Pancreas (tissue), 10 donors: ENCODE measurements around the gene UQCRHL. TPM values are rescaled to one million over a fixed set of nuclear protein-coding genes. Genes with fewer than 3 reads are reported as not detected.
"Not testable (repeated sequence)": the region's sequence is repeated elsewhere in the genome, so short reads cannot be mapped to it uniquely, and the experiment has no call there.

Experiments
- ATAC-seq, 4 donors: fragments of 200-7000 bp; cut with Tn5 transposase; one replicate each; pipeline versions ENCODE4 v1.8.0 to v1.9.1; 2020; ENCODE audit warnings: mild to moderate bottlenecking in 4 of 4, moderate library complexity in 4 of 4
- DNase-seq, 6 donors: peaks; one replicate each; pipeline ENCODE4 v3.0.0-alpha.2; 2020
- FAIRE-seq: peaks from 2 replicates; lab custom pipeline; 2012; peaks lifted over from hg19 to GRCh38; lab: Jason Lieb, UNC
- H3K27ac ChIP-seq, 4 donors: fragments of 200-600 bp; sonication (generic); 1 replicate in 3 of 4; 2 replicates in 1 of 4; pipeline versions ENCODE4 v1.5.0 to v1.8.0; 2020
- H3K27me3 ChIP-seq, 4 donors: fragments of 200-600 bp; one replicate each; pipeline ENCODE4 v1.8.0; 2021
- H3K36me3 ChIP-seq, 3 donors: fragments of 200-600 bp; sonication (generic) in 1 of 3; one replicate each; pipeline versions ENCODE4 v1.5.0 to v1.8.0; 2020 to 2021
- H3K4me1 ChIP-seq, 3 donors: fragments of 200-600 bp; one replicate each; pipeline ENCODE4 v1.8.0; 2021
- H3K4me3 ChIP-seq, 4 donors: fragments of 200-600 bp; sonication (generic) in 2 of 4; one replicate each; pipeline versions ENCODE4 v1.5.0 to v1.8.0; 2020 to 2021
- H3K9me3 ChIP-seq, 4 donors: fragments of 200-600 bp; one replicate each; pipeline ENCODE4 v1.8.0; 2021
- CTCF ChIP-seq, 4 donors: fragments of 200-600 bp; sonication (generic) in 3 of 4; IDR thresholded peaks; one replicate each; pipeline versions ENCODE4 v1.5.0 to v1.8.0; 2021; ENCODE audit warnings: antibody characterized with exemption in 4 of 4
- whole genome bisulfite sequencing, 2 donors: extraction: QIAGEN DNeasy Blood & Tissue Kit; methylation state at CpG; one replicate each; pipeline ENCODE4 v1.1.7; 2013; 5-methylcytosine and 5-hydroxymethylcytosine counted together
- intact Hi-C, 3 donors: fragments of 100-400 bp; cut with DNase I; formaldehyde crosslinking; loops; one replicate each; pipeline versions ENCODE4 v1.11.1 to v1.14.2; 2022
- polyA plus RNA-seq, 2 donors: library from polyadenylated mRNA; stranded (reverse); fragments of 200-250 nt; gene quantifications; one replicate each; pipeline ENCODE4 v1.2.3, GENCODE V29; 2013
- total RNA-seq, 6 donors: library from RNA; stranded (reverse); fragmentation: NEBNext Ultra II Directional in 4 of 6; extraction: Animal tissue kit (Norgen Biotek cat#: 25700) in 4 of 6; gene quantifications; one replicate each; pipeline versions ENCODE4 v1.2.1 to v1.2.4, GENCODE V29; 2021 to 2023
- donor health status: healthy with polysubstance abuse.
- donor health status: DM: no; HTN: no; CAD: no; lungs with moderate emphysema.
- donor health status: DM: no; HTN: no; CAD: no.
- donor health status: control.
- donor health status: control.
- donor health status: Bipolar disorder and iron deficiency.
- donor health status: DM: yes; HTN: yes; CAD: no.
- donor health status: DM: no; HTN: no; CAD: no.
- donor health status: DM: no; HTN: no; CAD: no.
- donor health status: DM: yes; HTN: yes; CAD: no.

The UQCRHL gene
- total and polyA plus RNA-seq, 8 donors = 0.35 to 1.5 (median 0.67) TPM

DNA sequence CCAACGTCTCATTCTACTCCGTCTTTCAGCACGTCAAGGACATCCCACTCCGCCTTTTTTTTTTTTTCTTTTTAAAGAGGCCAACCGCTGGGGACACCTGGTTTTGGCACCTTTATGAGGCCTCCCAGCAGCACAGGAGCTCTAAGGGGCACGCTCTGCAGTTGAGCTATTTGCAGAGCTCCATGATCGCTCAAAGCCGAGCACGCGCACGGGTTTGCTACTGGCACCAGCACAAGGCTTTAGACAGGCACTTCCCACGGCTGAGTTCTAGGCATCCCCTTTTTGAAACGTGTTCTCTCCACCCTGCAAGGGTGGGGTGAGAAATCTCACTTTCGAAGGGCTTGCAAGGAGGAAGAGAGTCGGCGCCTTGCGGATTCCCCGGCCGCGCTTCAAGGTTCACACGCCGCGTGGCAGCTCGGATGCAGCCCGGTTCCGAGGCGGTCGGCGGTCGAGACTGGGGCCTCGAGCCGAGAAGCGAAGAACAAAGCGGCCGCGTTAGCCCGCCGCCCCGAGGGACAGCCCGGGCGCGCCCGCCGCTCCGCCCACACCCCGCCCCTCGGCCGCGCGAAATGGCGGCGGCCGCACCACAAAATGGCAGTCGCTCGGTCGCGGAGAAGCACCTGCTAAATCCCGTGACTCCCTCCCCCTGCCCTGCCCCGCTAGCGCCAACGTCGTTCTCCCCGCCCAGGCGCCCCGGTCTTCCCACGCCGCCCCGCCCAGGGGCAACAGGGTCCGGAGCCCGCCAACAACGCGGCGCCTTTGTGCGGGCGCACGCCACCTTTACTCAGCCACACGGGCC, 27.2 kb upstream of the UQCRHL start:
- TF ChIP-seq CTCF (IDR thresholded peaks at IDR 0.05) = no peak
- Histone ChIP-seq H3K27ac (peak overlapping the region; percentile 97 to 100 (median 98)), H3K27me3 (no peaks in the 10 kb centered on the region), H3K9me3 (no peaks in the 10 kb centered on the region), H3K4me3 (peak overlapping the region; percentile 49 to 78 (median 66)), H3K4me1 (peaks cover 0 to 6% (median 5%) of the 10 kb centered on the region in 3 donors), H3K36me3 (no peaks in the 10 kb centered on the region)
- DNase-seq (peak; percentile 84 to 93 (median 88)), FAIRE-seq (no peak), ATAC-seq (peak; percentile 73 to 82 (median 80))
- intact Hi-C loops = no loop called here
- 0 to 1% methylated on average over 52 to 77 of the region's 77 CpGs for WGBS, 2 donors

- no peaks in the 10 kb centered on the region for H3K27me3 ChIP-seq
- DNase-seq = no peak
- intact Hi-C loops = no loop called here
- peaks cover 0 to 6% (median 5%) of the 10 kb centered on the region in 3 donors for H3K4me1 ChIP-seq
- H3K9me3 ChIP-seq = no peaks in the 10 kb centered on the region
- ATAC-seq = no peak
- peak overlapping the region; percentile 97 to 100 (median 98) for H3K27ac ChIP-seq
- no peaks in the 10 kb centered on the region for H3K36me3 ChIP-seq
- peak overlapping the region in 3 of 4 donors; percentile 62 to 78 (median 69) for H3K4me3 ChIP-seq
- FAIRE-seq = peak; percentile 79
- TF ChIP-seq CTCF (IDR thresholded peaks at IDR 0.05) = no peak
- 0 to 1% methylated on average over 10 of the region's 10 CpGs for WGBS, 2 donors
Measured at GRCh38 chr1:15833842-15834405, 26.5 kb upstream of the UQCRHL start.

DNA sequence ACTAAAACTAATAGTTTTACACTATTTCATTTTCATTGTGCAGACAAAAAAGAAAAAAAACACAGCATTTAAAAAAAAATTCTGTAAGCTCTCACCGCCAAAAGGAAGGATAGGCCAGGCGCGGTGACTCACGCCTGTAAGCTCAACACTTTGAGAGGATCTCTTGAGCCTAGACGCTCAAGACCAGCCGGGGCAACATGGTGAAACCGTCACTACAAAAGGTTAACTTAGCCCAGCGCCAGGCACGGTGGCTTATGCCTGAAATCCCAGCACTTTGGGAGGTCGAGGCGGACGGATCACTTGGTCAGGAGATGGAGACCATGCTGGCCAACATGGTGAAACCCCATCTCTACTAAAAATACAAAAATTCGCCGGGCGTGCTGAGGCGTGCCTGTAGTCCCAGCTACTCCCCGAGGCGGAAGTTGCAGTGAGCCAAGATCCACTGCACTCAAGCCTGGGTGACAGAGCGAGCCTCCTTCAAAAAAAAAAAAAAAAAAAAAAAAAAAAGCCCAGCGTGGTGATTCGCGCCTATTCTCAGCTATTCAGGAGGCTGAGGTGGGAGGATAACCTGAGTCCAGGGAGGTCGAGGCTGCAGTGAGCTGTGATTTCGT, 25.7 kb upstream of the UQCRHL start:
- no peaks in the 10 kb centered on the region for H3K36me3 ChIP-seq
- peak overlapping the region in 3 of 4 donors; percentile 62 to 78 (median 69) for H3K4me3 ChIP-seq
- H3K4me1 ChIP-seq = peaks cover 0 to 6% (median 5%) of the 10 kb centered on the region in 3 donors
- ATAC-seq (no peak), FAIRE-seq (no peak), DNase-seq (peak in 4 of 6 donors; percentile 19 to 44 (median 40))
- H3K9me3 ChIP-seq = no peaks in the 10 kb centered on the region
- H3K27me3 ChIP-seq = no peaks in the 10 kb centered on the region
- TF ChIP-seq CTCF (IDR thresholded peaks at IDR 0.05) = no peak
- peak overlapping the region in 1 of 4 donors; percentile 100 for H3K27ac ChIP-seq
- intact Hi-C loops = no loop called here
- 63 to 78% methylated on average over 24 of the region's 24 CpGs for WGBS, 2 donors

DNA sequence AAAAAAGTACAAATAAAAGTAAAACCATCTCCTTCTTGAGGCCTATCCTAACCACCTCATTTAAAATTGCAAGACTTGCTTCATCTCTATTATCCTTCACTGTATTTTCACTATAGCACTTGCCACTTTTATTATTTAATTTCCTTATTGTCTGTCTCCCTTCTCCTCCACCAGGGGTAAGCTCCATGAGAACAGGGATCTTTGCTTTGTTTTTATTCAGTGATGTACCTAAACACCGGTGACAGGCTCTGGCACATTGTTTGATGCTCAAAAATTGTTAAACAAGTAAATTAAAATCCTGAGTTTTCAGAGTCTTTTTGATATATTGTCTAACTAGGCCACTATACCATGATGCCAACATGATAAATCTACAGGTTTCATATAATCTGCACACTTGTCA, 22.8 kb upstream of the UQCRHL start:
- Histone ChIP-seq H3K36me3 (no peaks in the 10 kb centered on the region), H3K27ac (no peak overlapping the region), H3K9me3 (no peaks in the 10 kb centered on the region), H3K4me3 (no peak overlapping the region), H3K4me1 (peaks cover 0 to 6% (median 5%) of the 10 kb centered on the region in 3 donors), H3K27me3 (no peaks in the 10 kb centered on the region)
- FAIRE-seq (no peak), DNase-seq (no peak), ATAC-seq (no peak)
- WGBS, 2 donors = 82 to 85% methylated on average over 1 of the region's 1 CpG
- no peak for TF ChIP-seq CTCF (IDR thresholded peaks at IDR 0.05)
- intact Hi-C loops = no loop called here

DNA sequence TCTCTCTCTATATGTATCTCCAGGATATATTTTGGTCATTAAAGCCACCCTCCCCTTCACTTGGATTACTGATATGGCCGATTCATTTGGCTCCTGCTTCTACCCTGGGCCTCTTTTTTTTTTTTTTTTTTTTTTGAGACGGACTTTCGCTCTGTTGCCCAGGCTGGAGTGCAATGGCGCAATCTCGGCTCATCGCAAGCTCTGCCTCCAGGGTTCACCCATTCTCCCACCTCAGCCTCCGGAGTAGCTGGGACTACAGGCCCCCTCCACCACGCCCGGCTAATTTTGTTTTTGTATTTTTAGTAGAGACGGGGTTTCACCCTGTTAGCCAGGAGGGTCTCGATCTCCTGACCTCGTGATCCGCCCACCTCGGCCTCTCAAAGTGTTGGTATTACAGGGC, 21.5 kb upstream of the UQCRHL start:
- H3K27me3 ChIP-seq, H3K9me3 ChIP-seq, H3K27ac ChIP-seq, DNase-seq, intact Hi-C loops, H3K4me1 ChIP-seq, ATAC-seq, FAIRE-seq, H3K4me3 ChIP-seq, H3K36me3 ChIP-seq: not testable (repeated sequence)
- 94 to 95% methylated on average over 14 of the region's 14 CpGs for WGBS, 2 donors

- ATAC-seq, H3K36me3 ChIP-seq, H3K27ac ChIP-seq, intact Hi-C loops, FAIRE-seq, H3K27me3 ChIP-seq, H3K4me1 ChIP-seq, H3K9me3 ChIP-seq, H3K4me3 ChIP-seq, DNase-seq: not testable (repeated sequence)
- 92 to 96% methylated on average over 15 of the region's 15 CpGs for WGBS, 2 donors
Measured at GRCh38 chr1:15827567-15827966, 20.1 kb upstream of the UQCRHL start.
